Stimulated activated CD4-positive, alpha-beta T cell treated with anti-CD3 and anti-CD28 coated beads, Interleukin-12 subunit alpha, Interleukin-12 subunit beta, amount 100 ng/mL, for 4 hours (primary cell): Measurements from ENCODE around the gene ANGPT4.
"Not testable (repeated sequence)": the region's sequence is repeated elsewhere in the genome, so short reads cannot be mapped to it uniquely, and the experiment has no call there.

Experiments used
- DNase-seq: peaks from one replicate; pipeline ENCODE4 v3.0.0-alpha.2; 2020

ANGPT4 gene

DNA sequence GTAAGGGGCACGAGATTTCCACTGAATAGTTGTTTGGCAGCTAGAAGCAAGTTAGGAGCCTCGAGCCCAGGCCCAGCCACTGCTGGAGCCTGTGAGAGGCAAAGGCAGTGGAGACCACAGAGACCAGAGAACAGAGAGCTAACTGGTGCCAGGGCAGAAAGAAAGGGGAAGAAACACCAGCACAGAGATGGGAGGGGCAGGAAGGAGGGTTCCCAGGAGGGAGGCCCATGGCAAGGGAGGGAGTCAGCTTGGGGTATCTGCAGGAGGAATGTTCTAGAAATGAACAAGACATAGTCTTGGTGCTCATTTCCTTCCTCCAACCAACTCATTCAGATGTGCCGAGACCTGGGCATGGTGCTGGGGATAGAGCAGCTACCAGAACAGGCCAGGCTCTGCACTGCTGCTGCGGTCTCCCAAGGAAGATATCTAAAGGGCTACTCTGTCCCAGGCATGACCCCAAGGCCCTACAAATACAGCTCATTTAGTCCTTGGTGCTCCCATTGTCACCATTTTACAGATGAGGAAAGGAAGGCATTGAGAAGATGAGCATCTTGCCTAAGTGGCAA lies 10.7 kb downstream of the ANGPT4 start:
- no peak for DNase-seq

DNA sequence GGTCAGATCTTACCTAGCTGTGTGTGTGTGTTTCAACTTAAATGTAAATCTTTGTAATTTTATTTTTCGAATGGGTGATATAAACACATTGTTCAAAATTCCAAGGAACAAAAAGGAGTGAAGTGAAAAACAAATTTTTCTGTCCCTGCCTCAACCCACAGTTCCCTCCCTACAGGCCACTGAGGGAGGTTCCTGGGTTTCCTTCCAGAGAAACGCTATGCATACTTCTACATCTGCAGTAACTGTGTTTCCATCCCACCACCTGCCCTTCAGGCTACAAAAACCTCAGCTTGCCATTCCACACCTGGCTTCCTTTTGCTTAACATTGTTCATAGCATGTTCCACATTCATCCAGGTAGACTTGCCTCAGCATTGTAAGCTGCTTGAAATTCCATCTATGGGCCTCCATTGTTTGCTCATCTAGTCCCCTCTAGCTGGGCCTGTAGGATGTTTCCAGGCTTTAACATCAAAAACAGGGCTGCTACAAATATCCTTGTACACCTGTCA lies 12.0 kb downstream of the ANGPT4 start:
- no peak for DNase-seq

DNA sequence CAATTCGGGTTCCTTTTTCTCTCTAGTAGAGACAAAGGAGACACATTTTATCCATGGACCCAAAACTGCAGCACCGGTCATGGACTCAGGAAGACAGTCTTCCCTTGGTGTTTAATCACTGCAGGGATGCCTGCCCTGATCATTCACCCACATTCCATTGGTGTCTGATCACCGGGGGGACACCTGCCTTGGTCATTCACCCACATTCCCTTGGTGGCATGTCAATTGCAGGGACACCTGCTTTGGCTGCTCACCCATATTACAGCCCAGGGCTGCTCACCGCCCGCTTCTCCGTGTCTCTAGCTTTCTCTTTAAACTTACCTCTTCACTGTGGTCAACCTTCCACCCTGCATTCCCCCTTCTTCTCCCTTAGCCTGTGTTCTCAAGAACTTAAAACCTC lies 18.7 kb downstream of the ANGPT4 start:
- DNase-seq, result not testable (repeated sequence)

DNA sequence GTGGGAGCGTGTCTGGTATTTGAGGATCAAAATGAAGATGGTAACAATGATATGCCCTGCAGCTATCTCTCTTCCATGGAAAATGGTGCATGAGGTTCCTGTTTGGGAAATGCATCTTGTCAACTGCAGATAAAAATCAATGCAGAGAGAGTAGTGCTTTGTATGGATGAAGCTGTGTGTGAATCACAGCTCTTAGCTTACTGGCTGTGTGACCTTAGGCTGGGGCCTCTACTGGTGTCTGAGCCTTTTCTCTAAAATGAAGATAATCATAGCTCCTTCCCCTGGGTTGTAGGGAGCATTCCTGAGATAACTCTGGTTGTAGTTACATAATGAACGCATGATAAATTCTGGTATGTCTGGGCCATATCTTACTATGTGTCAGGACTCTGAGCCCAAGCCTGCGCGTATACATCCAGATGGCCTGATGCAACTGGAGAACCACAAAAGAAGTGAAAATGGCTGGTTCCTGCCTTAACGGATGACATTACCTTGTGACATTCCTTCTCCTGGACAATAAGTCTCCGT lies 19.6 kb downstream of the ANGPT4 start:
- DNase-seq, result no peak

DNA sequence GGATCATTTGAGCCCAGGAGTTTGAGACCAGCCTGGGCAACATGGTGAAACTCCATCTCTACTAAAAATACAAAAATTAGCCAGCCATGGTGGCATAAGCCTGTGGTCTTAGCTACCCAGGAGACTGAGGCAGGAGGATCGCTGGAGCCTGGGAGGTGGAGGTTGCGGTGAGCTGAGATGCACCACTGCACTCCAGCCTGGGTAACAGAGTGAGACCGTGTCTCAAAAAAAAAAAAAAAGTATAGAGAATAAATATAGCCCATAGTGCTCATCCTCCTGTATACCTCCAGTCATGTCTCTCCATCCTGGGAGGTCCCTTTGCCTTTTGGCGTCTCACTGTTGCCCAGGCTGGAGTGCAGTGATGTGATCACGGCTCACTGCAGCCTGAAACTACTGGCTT lies 23.8 kb downstream of the ANGPT4 start:
- DNase-seq, result not testable (repeated sequence)

DNA sequence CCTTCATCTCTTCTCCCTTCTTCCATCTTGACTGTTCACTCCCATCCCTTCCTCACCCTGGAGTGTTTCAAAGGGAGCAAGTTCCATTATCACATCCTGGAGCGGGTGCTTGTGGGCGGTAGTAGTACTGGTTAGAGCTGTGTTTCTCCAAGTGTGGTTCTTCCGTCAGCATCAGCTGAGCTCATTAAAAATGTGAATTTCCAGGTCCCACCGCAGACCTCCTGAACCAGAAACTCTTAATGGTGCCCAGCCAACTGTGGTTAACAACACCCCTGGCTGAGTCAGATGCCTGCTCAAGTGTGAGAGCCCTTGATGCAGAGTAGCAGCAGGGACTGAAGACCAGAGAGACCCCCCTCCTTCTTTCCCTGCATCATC lies 24.4 kb downstream of the ANGPT4 start:
- no peak for DNase-seq

DNA sequence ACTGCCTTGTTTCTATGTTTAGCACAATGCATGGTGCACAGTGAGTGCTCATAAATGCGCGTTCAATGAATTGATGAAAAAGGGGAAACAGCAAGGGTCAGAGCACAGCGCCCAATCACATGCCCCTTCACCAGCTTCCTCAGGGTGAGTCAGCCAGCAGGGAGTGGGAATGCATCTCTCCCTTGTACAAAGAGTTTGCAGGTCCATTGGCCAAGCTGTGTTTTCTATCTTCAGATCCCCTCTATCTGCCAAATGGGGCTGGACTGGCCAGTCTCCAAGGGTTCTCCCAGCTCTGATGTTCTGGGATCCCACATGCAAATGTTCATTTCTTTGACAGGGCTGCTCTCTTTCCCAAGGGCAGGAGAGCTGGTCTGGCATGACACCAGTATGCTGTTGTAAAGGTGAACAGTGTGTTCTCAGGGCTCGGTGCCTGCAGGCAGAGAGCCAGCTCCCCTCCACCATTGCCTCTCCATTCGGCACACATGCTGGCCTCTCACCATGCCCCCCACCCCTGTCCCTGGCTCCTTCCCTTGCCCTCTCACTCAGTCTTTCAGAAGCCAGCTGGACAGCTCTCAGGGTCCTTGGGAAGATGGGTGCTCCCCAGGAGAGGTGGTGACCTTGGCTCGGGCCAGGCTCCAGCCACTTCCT lies 25.0 kb downstream of the ANGPT4 start:
- no peak for DNase-seq

DNA sequence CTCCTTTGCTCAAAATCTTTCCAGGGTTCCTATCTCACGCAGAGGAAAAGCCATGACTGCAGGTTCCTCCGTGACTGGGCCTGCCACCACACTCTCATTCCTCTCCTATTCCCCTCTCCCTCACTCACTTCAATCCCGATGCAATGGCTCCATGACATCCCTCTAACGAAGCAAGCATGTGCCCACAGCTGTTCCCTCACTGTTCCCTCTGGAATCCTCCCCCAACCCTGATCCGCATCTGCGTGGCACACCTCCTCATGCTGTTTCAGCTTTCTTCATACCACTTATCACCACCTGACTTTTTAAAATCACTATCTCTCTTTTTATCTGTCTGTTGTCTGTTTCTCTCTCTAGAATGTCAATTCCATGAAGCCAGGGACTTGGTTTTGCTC lies 25.5 kb downstream of the ANGPT4 start:
- no peak for DNase-seq

DNA sequence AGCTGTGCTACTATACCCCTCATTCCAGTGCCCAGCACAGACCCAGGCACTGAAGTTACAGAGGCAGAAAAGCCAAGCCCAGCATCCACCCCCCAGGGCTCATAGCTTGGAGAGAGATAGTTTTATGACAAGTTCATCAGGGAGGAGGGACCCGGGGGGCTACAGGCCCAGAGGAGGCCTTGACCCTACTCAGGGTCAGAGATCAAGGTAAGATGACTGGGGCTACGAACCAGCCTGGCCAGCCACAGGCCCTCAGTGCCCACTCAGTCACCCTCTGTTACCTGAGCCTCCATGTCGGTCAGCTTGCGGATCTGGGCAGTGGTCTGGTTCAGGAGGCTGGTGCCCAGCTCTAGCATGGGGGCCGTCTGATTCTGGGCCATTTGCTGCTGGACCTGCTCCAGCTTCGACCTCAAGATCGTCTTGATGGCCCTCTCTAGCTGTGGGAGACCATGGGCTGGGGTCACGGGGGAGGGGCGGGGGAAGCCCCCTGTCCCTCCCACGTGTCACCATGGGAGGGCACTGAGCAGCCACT lies 26.1 kb downstream of the ANGPT4 start:
- DNase-seq, result no peak

DNA sequence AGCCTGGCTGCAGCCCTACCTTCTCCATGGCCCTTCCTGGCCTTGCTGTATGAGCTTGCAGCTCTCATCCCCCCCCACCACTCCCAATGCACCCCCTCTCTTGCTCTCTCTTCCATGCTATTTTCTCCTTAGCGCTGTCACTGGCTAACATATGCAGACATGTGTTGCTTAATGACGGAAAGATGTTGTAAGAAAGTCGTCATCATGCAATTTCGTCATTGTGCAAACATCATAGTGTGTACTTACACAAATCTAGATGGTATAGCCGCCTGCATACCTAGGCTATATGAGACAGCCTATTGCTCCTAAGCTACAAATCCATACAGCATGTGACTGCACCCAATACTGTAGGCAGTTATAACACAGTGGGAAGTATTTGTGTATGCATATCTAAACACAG lies 27.0 kb downstream of the ANGPT4 start:
- DNase-seq, result no peak

DNA sequence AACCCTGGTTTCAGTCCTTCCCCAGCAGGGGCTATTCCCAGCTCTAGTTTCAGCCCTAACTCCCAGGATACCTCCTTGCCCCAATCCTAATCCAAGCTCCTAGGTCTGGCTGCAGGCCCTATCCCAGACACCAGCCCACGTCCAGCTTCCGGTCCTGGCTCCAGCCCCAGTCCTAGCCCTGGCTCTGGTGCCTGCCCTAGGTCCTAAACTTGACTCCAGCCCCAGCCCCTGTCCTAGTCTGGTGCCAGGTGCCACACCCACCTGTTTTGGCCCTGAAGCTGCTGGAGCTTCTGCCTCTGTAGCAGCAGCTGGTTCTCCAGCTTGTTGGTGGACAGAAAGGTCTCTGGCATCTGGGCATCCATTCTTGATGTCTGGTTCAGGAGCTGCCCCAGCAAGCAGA lies 28.1 kb downstream of the ANGPT4 start:
- no peak for DNase-seq

DNA sequence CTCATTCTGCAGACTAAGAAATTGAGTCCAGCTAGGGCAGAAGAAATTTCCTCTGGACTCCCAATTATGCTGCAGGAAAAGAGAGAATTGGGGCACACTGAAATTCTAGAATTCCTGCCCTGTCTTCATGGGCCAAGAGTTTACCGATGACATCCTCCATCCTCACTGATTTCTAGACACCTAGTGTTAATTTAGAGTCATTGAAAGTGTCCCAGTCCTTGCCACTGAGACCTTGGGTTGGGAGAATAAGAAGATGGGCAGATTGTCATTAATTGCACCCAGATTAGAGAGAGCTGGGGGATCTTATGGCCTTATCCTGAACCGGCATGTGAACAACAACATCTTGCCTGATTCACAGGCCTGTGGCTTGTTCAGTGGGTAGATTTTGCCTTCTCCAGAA lies 29.0 kb downstream of the ANGPT4 start:
- DNase-seq, result no peak

DNA sequence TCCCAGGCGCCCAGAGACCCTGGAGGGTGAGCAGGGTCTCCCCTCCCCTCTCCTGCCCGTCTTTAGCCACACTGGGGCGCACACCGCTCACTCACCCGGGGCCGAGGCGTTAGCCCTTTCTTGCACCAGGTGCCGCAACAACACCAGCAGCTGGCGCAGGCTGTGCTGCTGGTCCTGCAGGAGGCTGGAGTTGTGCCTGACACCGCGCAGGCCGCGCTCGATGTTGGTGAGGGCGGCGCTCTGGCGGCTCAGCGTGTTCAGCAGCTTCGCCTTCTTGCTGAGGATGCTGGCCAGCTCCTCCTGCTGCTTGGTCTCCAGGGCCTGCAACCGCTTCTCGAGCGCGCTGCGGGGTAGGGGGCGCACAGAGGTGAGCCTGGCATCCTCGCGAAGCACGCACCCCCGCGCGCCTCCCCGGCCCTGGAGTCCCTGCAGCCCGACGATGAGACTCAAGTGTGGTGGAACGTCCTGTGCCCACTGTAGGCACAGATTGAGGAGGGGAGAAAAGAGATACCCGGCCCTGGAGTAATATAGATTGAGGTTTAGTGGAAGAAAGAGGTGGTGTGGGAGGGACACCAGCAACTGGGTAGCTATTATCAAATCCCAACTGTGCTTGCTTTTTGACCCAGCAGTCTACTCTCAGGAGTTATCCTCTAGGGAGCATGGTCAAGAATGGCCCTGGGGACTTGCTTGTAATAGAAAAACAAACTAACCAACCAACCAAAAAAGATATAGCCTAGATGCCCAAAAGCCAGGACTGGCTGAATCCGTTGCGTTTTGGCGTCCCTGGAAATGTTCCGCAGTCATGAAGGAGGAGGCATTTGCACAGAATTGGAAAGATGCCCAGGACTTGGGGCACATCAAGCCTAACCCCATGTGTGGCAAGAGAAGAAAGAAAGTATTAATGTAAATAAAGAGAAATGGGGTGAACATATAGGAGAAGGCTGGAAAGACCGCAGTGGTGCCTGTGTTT lies 30.9 kb downstream of the ANGPT4 start:
- no peak for DNase-seq

DNA sequence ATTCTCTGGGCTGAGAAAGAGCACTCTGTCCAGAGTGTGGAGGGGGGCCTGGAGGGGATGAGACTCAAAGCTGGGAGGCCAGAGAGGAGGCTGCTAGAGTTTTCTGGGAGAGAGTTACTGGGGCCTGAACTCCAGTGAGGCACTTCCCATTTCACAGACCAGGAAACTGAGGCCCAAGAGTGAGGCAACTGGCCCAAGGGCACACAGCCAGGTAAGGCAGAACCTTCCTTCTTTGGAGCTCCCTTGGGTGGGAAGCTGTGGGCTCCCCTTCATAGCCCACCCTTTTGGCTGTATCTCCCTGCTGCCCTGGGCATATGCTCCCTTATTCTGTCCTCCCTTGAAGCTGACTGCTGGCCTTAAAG lies 34.4 kb downstream of the ANGPT4 start:
- no peak for DNase-seq

DNA sequence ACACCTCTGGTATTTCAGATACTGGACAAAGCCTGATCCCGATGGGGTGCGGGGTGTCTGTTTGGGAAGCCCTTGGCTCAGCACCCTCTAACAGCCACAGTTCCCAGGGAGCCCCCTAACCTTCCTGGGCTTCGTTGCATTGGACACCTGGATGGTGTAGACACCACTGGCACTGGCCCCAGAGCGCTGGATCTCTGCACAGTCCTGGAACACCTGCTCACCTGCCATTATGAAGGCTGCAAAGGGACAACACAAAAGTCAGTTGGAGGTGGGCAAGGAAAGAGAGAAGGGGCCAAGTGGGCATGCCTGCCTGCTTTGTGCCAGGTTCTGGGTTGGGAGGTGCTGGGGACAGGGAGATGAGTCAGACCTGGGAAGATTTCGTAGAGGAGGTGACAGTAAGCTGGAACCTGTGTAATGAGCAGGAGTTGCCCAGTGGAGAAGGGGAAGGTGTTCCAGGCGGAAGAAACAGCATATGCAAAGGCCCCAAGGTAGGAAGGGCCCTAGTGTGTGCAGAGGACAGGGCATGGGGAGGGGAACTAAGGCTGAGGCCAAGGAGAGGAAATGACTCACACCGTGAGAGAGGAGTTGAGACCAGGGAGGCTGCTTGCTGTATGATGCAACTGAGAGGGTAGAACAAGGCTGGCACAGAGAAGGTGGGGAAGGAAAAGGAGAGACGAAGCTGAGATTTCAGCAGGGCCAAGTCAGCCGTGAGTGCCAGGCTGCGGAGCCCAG lies 34.9 kb downstream of the ANGPT4 start:
- DNase-seq, result no peak

DNA sequence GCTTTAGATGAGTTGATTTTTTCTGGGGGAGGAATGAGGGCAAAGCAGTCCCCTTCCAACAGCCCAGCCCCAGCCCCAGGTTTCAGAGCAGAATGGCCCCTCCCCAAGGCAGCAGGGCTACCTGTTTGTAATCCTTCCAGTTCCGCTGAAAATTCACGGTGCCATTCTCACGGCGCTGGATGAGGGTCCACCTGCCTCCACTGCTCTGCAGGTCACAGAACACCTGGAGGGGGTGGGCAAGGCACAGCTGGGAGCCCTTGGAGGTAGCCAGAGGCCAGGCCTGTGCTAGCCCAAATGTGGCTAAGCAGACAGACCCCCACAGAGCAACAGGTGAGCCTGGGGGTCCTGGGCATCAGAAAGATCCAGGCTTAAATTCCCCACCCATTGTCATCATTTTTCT lies 36.5 kb downstream of the ANGPT4 start:
- DNase-seq, result no peak

DNA sequence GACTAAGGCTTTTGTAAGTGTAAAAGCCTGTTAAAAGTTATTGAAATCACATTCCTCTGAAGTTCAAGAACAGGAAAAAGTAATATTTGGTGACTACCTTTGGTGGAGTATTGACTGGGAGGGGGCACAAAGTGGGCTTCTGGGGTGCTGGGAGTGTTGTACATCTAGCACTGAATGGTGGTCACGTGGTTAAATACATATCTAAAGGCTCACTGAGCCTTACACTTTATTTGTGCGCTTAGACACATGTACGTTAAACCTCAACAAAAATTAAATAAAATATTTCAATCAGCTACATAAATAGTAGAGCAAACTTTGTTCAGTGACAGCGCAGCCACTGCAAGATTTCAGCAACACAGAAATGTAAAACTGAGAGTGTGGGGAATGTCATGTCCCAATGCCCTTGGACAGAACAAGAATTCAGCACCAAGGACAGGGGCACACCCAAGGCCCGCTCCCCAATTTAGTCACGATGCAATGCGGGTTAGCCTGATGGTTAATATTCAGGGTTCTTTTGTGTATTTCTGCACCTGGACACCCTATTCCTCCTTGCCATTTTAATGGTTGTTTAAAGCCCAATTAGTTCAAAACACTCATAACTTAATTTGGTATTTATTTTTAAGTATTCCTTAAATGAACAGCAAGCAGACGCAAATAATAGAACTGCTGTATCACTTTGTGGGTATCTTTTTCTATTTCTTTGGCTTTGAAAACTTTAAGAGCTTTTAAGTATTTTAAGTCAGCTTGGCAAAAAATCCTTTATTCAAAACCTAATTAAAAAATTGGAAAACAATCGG lies 37.4 kb downstream of the ANGPT4 start:
- DNase-seq, result no peak

DNA sequence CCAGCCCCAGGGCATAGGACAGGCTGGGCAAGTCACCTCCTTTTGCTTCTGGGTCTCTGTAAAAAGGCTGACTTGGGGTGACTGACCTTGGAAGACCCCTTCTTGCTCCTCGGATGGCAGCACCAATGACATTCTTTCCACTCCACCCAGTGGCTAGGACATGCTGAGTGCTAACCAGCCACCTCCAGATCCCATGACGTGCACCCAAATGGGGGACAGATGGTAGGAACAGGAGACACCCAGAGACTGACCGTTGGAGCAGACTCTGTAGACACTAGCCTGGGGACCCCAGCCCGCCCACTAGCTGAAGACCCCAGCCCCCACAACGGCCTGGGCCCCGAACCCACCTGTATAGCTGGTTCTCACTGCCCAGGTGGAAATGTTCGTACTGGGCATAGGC lies 38.3 kb downstream of the ANGPT4 start:
- no peak for DNase-seq

DNA sequence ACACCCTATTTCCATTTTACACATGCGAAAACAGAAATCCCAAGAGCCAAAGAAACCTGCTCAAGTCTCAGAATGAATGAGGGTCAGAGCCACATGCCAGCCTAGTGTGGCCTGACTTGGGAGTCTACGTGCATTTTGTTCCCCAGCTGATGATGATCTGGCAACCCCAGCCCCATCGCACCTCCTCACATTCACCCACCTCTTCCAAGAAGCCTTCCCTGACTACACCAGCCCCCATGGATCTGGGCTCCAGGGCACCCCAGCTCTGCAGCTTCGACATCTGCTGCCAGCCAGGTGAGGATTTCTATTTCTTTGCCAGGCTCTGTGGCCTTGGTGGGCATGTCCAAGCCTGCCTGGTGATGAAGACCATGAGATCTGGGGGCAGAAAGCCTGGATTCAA lies 41.0 kb downstream of the ANGPT4 start:
- no peak for DNase-seq

DNA sequence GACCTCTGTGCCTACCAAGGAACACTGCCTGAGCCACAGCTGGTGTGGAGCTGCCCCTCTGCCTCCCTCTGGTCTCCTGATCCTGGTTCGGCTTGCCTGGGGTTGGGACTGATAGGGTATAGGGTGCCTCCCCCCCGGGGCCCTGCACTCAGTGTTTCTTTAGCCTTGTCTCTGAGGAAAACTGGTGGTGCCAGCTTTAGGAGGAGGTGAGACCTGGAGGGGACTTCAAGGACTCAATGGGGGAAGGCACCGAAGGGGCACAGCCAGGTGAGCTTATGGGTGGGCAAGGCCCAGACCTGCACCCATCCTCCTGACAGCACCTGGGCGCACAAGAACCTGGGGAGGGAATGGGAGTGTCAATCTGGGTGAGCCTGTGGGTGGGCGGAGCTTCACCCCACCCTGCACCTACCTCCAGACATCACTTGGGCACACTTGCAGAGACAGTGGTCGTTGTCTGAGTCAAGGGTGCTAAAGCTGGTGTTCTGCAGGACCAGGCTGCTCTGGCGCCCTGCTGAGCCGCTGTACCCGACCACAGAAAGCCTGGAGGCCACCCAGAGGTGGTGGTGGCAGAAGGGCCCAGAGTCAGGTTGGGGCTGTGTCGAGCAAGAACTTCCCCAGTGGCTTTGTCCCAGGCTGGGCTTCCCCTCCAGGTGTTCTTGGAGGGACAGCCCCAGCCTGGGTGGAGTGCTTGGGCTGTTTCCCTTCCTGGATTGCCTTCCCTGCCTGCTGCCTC lies 42.1 kb downstream of the ANGPT4 start:
- DNase-seq, result no peak

DNA sequence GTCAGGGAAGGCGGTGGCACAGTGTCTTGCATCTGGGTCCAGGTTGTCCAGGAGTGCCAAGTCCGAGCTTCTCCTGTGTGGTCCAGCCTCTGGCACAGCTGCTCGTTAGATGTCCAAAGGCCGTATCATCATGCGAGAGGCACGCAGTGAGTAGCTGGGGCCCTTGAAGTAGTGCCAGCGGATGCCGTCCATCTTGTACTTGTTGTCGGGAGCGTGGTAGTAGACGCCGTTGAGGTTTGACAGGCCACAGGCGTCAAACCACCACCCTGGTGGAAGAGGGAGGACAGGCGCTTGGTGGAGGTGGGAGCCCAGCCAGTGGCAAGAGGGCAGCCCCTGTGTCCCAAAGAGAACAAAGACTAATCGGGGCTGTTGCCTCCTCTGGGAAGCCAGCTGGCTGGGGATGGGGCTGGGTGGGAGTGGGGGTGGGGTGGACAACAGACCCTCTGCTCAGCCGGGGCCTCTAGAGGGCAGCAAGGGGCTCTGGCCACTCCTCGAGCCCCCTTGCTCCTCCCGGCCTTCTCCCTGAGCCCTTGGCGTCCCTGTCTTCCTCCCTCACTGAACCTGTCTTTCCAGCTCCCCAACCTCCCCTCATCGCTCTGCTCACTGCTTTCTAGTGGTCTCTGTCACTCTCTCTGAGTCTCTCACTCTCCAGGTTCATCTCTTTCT lies 43.1 kb downstream of the ANGPT4 start:
- DNase-seq, result no peak
